HCT116 (cell line): ENCODE data around the gene KRT79. TPM values are rescaled to one million over a fixed set of nuclear protein-coding genes. Genes with fewer than 3 reads are reported as not detected.

Source experiments
- ATAC-seq: fragments of 200-7000 bp; cut with Tn5 transposase; 2 replicates; pipeline ENCODE4 v1.9.1; 2020; ENCODE audit warnings: mild to moderate bottlenecking, moderate library complexity
- BruUV-seq: library from RNA; stranded (reverse); fragments of 400-500 nt; replicated peaks from 2 replicates; lab custom pipeline; 2021; lab: Mats Ljungman, UMichigan
- CTCF ChIA-PET: fragments of 300-600 bp; sonication (Branson Sonifier 250); formaldehyde crosslinking; loops from one replicate; lab custom pipeline; 2021; ENCODE audit warnings: antibody characterized with exemption; lab: Charles Lee
- POLR2A ChIA-PET: fragments of 300-600, 350-600 bp; sonication (Branson Sonifier 250); formaldehyde crosslinking; loops from one replicate; lab custom pipeline; 2021; ENCODE audit warnings: antibody characterized with exemption; lab: Charles Lee
- RAD21 ChIA-PET, 2 experiments: fragments of 300-600 bp; sonication (Branson Sonifier 250); formaldehyde crosslinking; loops; one replicate each; lab custom pipeline; 2023; ENCODE audit warnings: low total read pairs in 2 of 2; ENCODE audit not compliant: uncharacterized antibody in 2 of 2, unreplicated experiment in 2 of 2, low non-redundant PET in 1 of 2; lab: Charles Lee
- DNase-seq: peaks from one replicate; pipeline ENCODE4 v3.0.0-alpha.2; 2010; ENCODE audit warnings: low read depth, low spot score
- H2AFZ ChIP-seq: fragments of 200-600 bp; shearing (Covaris generic), sonication (generic); 2 replicates; pipeline ENCODE4 v1.6.1; 2017; ENCODE audit warnings: low read depth, mixed run types, mixed read lengths, antibody characterized with exemption, low read length; ENCODE audit not compliant: poor library complexity, severe bottlenecking
- H3K27ac ChIP-seq: 2 replicates; pipeline ENCODE4 v1.5.1; 2012; ENCODE audit warnings: low read depth, low read length
- H3K27me3 ChIP-seq: fragments of 200-600 bp; sonication (generic); 2 replicates; pipeline ENCODE4 v1.6.1; 2016; ENCODE audit warnings: mixed run types, low read length, mixed read lengths; ENCODE audit not compliant: insufficient read depth
- H3K36me3 ChIP-seq, 2 experiments: fragments of 200-500 bp in 1 of 2; fragments of 200-600 bp in 1 of 2; sonication (Bioruptor generic) in 1 of 2; sonication (generic) in 1 of 2; 2 replicates each; pipeline versions ENCODE4 v1.5.1 to v1.6.1; 2014 to 2016; ENCODE audit warnings: low read length in 2 of 2, inconsistent platforms in 1 of 2, mixed read lengths in 1 of 2, mixed run types in 1 of 2; ENCODE audit not compliant: insufficient read depth in 2 of 2, control insufficient read depth in 1 of 2
- H3K4me1 ChIP-seq, 2 experiments: fragments of 200-600 bp in 1 of 2; sonication (generic) in 1 of 2; 2 replicates each; pipeline versions ENCODE4 v1.5.1 to v1.6.1; 2012 to 2017; ENCODE audit warnings: low read length in 2 of 2, inconsistent platforms in 1 of 2, mild to moderate bottlenecking in 1 of 2, mixed read lengths in 1 of 2, mixed run types in 1 of 2, moderate library complexity in 1 of 2; ENCODE audit not compliant: insufficient read depth in 2 of 2, control insufficient read depth in 1 of 2
- H3K4me2 ChIP-seq: fragments of 200-600 bp; sonication (generic); 2 replicates; pipeline ENCODE4 v1.6.1; 2017; ENCODE audit warnings: mixed run types, low read length, mixed read lengths
- H3K4me3 ChIP-seq, 2 experiments: fragments of 200-600 bp in 1 of 2; sonication (generic) in 1 of 2; replicated peaks in 1 of 2; 2 replicates each; pipeline ENCODE4 v1.5.1; 2011 to 2016; ENCODE audit warnings: low read length in 2 of 2, control low read depth in 1 of 2, low read depth in 1 of 2, mild to moderate bottlenecking in 1 of 2, mixed read lengths in 1 of 2, mixed run types in 1 of 2
- H3K79me2 ChIP-seq: fragments of 200-600 bp; sonication (generic); 2 replicates; pipeline ENCODE4 v1.6.1; 2017; ENCODE audit warnings: mild to moderate bottlenecking, mixed run types, low read length, moderate library complexity, mixed read lengths; ENCODE audit not compliant: insufficient read depth
- H3K9ac ChIP-seq: fragments of 200-600 bp; sonication (generic); 2 replicates; pipeline ENCODE4 v1.6.1; 2016; ENCODE audit warnings: low read length, mixed read lengths
- H3K9me2 ChIP-seq: fragments of 200-600 bp; sonication (generic), shearing (Covaris generic); 2 replicates; pipeline ENCODE4 v1.6.1; 2017; ENCODE audit warnings: mixed run types, mild to moderate bottlenecking, moderate library complexity; ENCODE audit not compliant: insufficient read depth
- H3K9me3 ChIP-seq, 2 experiments: fragments of 200-500 bp in 1 of 2; fragments of 200-600 bp in 1 of 2; sonication (Bioruptor generic) in 1 of 2; sonication (generic) in 1 of 2; 2 replicates each; pipeline ENCODE4 v1.6.1; 2014 to 2017; ENCODE audit warnings: low read length in 2 of 2, mixed read lengths in 2 of 2, inconsistent platforms in 1 of 2, low read depth in 1 of 2, mild to moderate bottlenecking in 1 of 2, mixed run types in 1 of 2, moderate library complexity in 1 of 2; ENCODE audit not compliant: control insufficient read depth in 1 of 2, insufficient read depth in 1 of 2
- H4K20me1 ChIP-seq: fragments of 200-600 bp; sonication (generic), shearing (Covaris generic); 2 replicates; pipeline ENCODE4 v1.6.1; 2017; ENCODE audit warnings: mixed run types, mild to moderate bottlenecking, moderate library complexity; ENCODE audit not compliant: insufficient read depth
- CBX3 ChIP-seq: IDR thresholded peaks from 2 replicates; pipeline ENCODE4 v1.6.1; 2012; ENCODE audit warnings: low read depth
- EGR1 ChIP-seq: IDR thresholded peaks from 2 replicates; pipeline ENCODE4 v1.6.1; 2012; ENCODE audit warnings: low read depth
- ELF1 ChIP-seq: IDR thresholded peaks from 2 replicates; pipeline ENCODE4 v1.6.1; 2012; ENCODE audit warnings: low read depth, borderline replicate concordance
- EZH2 ChIP-seq: fragments of 200-600 bp; sonication (generic); IDR thresholded peaks from 2 replicates; pipeline ENCODE4 v1.6.1; 2017; ENCODE audit warnings: antibody characterized with exemption, mixed run types
- JUND ChIP-seq: IDR thresholded peaks from 2 replicates; pipeline ENCODE4 v1.6.1; 2012
- POLR2A ChIP-seq: IDR thresholded peaks from 2 replicates; pipeline ENCODE4 v1.7.0; 2011; ENCODE audit warnings: borderline replicate concordance; ENCODE audit not compliant: insufficient read depth, insufficient read length; ENCODE audit errors: extremely low read depth
- POLR2AphosphoS5 ChIP-seq: IDR thresholded peaks from 2 replicates; pipeline ENCODE4 v1.6.1; 2011; ENCODE audit warnings: mild to moderate bottlenecking, low read depth, low read length, moderate library complexity
- SIN3A ChIP-seq: IDR thresholded peaks from 2 replicates; pipeline ENCODE4 v1.6.1; 2012; ENCODE audit warnings: low read depth
- SP1 ChIP-seq: IDR thresholded peaks from 2 replicates; pipeline ENCODE4 v1.6.1; 2012; ENCODE audit warnings: low read depth
- SRF ChIP-seq: IDR thresholded peaks from 2 replicates; pipeline ENCODE4 v1.6.1; 2012; ENCODE audit warnings: low read depth
- TCF7L2 ChIP-seq: IDR thresholded peaks from 2 replicates; pipeline ENCODE4 v1.7.0; 2011; ENCODE audit warnings: borderline replicate concordance, inconsistent platforms; ENCODE audit not compliant: insufficient read depth, insufficient read length; ENCODE audit errors: extremely low read depth
- YY1 ChIP-seq: IDR thresholded peaks from 2 replicates; pipeline ENCODE4 v1.6.1; 2011; ENCODE audit warnings: low read length, low read depth, moderate library complexity, mild to moderate bottlenecking; ENCODE audit not compliant: insufficient replicate concordance; ENCODE audit errors: extremely low read depth
- ZFX ChIP-seq: fragments of 450-650 bp; IDR thresholded peaks from 2 replicates; pipeline ENCODE4 v1.6.1; 2017
- ZNF274 ChIP-seq: fragments of 200-500 bp; sonication (Bioruptor generic); IDR thresholded peaks from 2 replicates; pipeline ENCODE4 v1.6.1; 2014; ENCODE audit warnings: mild to moderate bottlenecking, low read depth, low read length, inconsistent platforms
- intact Hi-C: fragments of 100-400 bp; cut with micrococcal nuclease; formaldehyde crosslinking; loops from 2 replicates; pipeline ENCODE4 v1.10.0; 2022
- total RNA-seq: library from RNA; stranded (reverse); gene quantifications from one replicate; pipeline ENCODE4 v1.2.1, GENCODE V29; 2021; ENCODE audit not compliant: unreplicated experiment
- TF ChIP-seq, protein P1 (sequence below), 3 experiments: fragments of 200-600 bp in 1 of 3; sonication (generic) in 1 of 3; IDR thresholded peaks in 2 of 3; conservative IDR thresholded peaks in 1 of 3; 2 replicates each; pipeline ENCODE4 v1.5.1; 2012 to 2017; ENCODE audit warnings: low read depth in 2 of 3, low read length in 2 of 3, antibody characterized with exemption in 1 of 3, borderline replicate concordance in 1 of 3, control low read depth in 1 of 3, mild to moderate bottlenecking in 1 of 3, mixed read lengths in 1 of 3, mixed run types in 1 of 3, moderate library complexity in 1 of 3; ENCODE audit not compliant: insufficient read depth in 1 of 3
- TF ChIP-seq, protein P2 (sequence below): IDR thresholded peaks from 2 replicates; pipeline ENCODE4 v1.6.1; 2012
- TF ChIP-seq, protein P3 (sequence below): IDR thresholded peaks from 2 replicates; pipeline ENCODE4 v1.6.1; 2011; ENCODE audit warnings: mild to moderate bottlenecking, low read length, moderate library complexity; ENCODE audit not compliant: insufficient replicate concordance; ENCODE audit errors: extremely low read depth

The KRT79 gene
- total RNA-seq, 1 experiment from 2014 or later: not detected

DNA sequence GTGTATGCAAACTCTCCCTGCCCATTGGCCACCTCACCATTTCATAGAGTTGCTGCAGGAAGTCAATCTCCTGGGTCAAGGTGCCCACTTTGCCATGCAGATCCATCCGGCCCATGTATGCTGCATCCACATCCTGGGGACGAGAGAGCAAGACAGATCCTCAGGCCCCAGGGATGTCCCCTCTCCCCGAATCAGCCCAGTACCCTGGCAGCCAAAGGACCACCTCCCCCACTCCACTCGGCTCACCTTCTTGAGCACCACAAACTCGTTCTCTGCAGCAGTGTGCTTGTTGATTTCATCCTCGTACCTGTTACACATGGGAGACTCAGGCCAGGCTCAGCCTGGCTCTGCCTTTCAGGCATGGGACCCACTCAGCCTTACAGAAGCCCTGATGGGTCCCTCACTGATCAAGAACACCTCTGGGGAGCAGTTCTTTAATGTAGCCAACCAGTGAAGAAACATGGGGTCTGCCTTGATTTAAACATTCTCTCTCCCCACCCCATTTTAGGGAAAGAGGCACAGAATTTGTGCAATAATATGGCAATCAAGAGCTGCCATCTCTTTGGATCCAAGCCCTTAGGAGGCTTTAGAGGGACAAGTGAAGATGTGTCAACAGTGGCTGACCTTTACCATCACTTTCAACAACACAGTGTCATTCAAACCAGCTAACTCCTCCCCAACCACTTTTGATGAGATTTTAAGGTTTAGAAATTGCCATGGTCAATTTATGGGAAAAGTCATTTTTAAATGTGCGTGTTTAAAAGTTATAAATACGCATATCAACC, 3.9 kb downstream of the KRT79 start:
- Histone ChIP-seq H2AFZ (no peak overlapping the region), H3K9me2 (no peaks in the 10 kb centered on the region), H3K79me2 (no peaks in the 10 kb centered on the region), H3K9ac (no peak overlapping the region), H3K4me1 (no peaks in the 10 kb centered on the region), H4K20me1 (no peaks in the 10 kb centered on the region), H3K27me3 (no peaks in the 10 kb centered on the region), H3K27ac (no peak overlapping the region), H3K9me3 (no peaks in the 10 kb centered on the region), H3K4me2 (no peak overlapping the region), H3K4me3 (no peak overlapping the region), H3K36me3 (no peaks in the 10 kb centered on the region)
- ATAC-seq (no peak), DNase-seq (no peak)
- ChIA-PET RAD21 (no interaction called here), POLR2A (no interaction called here), CTCF (interaction anchor here (1.2 kb wide), 1 partner anchor 683 kb away, joined by 3 read pairs; no protein-coding TSS in a partner anchor)
- no TSS peak for BruUV-seq
- intact Hi-C loops: no loop called here
- TF ChIP-seq SIN3A (no peak), SRF (no peak)

DNA sequence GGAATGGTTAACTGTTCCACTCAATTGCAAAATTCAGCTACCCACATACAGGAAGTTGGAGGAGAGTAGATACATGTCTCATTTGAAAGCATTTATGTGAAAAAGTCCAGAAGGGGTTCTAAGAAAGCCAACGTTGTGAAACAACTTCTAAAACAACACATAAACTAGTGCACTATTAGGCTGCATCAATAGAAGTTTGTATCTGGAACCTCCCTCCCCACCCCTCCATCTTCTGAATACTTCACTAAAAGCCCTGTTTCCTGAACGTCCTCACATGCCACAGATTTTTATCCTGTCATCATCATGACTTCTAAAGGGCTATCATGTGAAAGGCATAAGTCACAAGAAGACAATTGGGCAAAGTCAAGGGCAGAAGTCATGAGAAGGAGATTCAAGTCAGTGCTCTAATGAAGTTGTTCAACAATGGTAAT, 5.5 kb downstream of the KRT79 start:
- no peaks in the 10 kb centered on the region for H3K36me3 ChIP-seq
- H3K4me2 ChIP-seq: no peak overlapping the region
- H3K9me3 ChIP-seq: no peaks in the 10 kb centered on the region
- H2AFZ ChIP-seq: no peak overlapping the region
- POLR2A ChIA-PET: no interaction called here
- DNase-seq (no peak), ATAC-seq (no peak)
- no peaks in the 10 kb centered on the region for H3K27me3 ChIP-seq
- BruUV-seq: no TSS peak
- H4K20me1 ChIP-seq: no peaks in the 10 kb centered on the region
- no peak overlapping the region for H3K4me3 ChIP-seq
- H3K9ac ChIP-seq: no peak overlapping the region
- no peaks in the 10 kb centered on the region for H3K9me2 ChIP-seq
- intact Hi-C loops: no loop called here
- no peaks in the 10 kb centered on the region for H3K4me1 ChIP-seq
- CTCF ChIA-PET: no interaction called here
- RAD21 ChIA-PET: no interaction called here
- H3K79me2 ChIP-seq: no peaks in the 10 kb centered on the region
- no peak overlapping the region for H3K27ac ChIP-seq
- TF ChIP-seq, protein P1, sequence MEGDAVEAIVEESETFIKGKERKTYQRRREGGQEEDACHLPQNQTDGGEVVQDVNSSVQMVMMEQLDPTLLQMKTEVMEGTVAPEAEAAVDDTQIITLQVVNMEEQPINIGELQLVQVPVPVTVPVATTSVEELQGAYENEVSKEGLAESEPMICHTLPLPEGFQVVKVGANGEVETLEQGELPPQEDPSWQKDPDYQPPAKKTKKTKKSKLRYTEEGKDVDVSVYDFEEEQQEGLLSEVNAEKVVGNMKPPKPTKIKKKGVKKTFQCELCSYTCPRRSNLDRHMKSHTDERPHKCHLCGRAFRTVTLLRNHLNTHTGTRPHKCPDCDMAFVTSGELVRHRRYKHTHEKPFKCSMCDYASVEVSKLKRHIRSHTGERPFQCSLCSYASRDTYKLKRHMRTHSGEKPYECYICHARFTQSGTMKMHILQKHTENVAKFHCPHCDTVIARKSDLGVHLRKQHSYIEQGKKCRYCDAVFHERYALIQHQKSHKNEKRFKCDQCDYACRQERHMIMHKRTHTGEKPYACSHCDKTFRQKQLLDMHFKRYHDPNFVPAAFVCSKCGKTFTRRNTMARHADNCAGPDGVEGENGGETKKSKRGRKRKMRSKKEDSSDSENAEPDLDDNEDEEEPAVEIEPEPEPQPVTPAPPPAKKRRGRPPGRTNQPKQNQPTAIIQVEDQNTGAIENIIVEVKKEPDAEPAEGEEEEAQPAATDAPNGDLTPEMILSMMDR (IDR thresholded peaks at IDR 0.05 in 2 of 3, conservative IDR thresholded peaks at IDR 0.05 in 1 of 3; ENCODE audit: borderline replicate concordance in 1 of 3, insufficient read depth in 1 of 3, low read depth in 2 of 3, low read length in 2 of 3): no peak
- no peak for TF ChIP-seq TCF7L2
- TF ChIP-seq EZH2: no peak
- TF ChIP-seq, protein P2, sequence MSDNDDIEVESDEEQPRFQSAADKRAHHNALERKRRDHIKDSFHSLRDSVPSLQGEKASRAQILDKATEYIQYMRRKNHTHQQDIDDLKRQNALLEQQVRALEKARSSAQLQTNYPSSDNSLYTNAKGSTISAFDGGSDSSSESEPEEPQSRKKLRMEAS: no peak
- TF ChIP-seq SP1: no peak
- no peak for TF ChIP-seq EGR1
- TF ChIP-seq, protein P3, sequence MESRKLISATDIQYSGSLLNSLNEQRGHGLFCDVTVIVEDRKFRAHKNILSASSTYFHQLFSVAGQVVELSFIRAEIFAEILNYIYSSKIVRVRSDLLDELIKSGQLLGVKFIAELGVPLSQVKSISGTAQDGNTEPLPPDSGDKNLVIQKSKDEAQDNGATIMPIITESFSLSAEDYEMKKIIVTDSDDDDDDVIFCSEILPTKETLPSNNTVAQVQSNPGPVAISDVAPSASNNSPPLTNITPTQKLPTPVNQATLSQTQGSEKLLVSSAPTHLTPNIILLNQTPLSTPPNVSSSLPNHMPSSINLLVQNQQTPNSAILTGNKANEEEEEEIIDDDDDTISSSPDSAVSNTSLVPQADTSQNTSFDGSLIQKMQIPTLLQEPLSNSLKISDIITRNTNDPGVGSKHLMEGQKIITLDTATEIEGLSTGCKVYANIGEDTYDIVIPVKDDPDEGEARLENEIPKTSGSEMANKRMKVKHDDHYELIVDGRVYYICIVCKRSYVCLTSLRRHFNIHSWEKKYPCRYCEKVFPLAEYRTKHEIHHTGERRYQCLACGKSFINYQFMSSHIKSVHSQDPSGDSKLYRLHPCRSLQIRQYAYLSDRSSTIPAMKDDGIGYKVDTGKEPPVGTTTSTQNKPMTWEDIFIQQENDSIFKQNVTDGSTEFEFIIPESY: no peak
- no peak for TF ChIP-seq JUND
- no peak for TF ChIP-seq ELF1
- no peak for TF ChIP-seq POLR2A
- no peak for TF ChIP-seq CBX3
- TF ChIP-seq POLR2AphosphoS5: no peak
- no peak for TF ChIP-seq ZNF274
- TF ChIP-seq YY1: no peak
- TF ChIP-seq ZFX: no peak
- no peak for TF ChIP-seq SIN3A
